ENCODE data around the gene RALGAPA2.

DNA sequence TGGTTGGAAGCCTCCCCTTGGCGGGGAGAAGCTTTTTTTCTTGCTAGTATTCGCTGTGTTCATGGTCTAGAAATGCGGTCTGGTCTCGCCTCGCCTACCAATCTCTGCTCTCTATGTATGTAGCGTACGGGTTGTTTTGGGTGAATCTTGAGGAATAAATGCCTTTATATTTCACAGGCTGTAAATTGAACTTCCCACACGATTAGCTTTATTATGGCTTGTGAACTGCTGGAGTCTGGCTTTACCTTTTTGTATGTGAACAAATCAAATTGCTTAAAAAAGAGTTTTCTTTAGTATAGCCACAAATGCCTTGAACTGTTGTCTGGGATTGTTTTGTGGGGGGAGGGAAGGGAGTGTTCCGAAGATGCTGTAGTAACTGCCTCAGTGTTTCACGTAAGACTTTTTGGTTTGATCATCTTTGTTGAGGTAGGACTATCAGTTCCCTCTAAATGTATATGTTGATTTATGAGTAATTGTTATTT is 342.3 kb downstream of the RALGAPA2 start:
- TF ChIP-seq POLR2A (IDR thresholded peaks at IDR 0.05): no peak
- TF ChIP-seq, protein P1, sequence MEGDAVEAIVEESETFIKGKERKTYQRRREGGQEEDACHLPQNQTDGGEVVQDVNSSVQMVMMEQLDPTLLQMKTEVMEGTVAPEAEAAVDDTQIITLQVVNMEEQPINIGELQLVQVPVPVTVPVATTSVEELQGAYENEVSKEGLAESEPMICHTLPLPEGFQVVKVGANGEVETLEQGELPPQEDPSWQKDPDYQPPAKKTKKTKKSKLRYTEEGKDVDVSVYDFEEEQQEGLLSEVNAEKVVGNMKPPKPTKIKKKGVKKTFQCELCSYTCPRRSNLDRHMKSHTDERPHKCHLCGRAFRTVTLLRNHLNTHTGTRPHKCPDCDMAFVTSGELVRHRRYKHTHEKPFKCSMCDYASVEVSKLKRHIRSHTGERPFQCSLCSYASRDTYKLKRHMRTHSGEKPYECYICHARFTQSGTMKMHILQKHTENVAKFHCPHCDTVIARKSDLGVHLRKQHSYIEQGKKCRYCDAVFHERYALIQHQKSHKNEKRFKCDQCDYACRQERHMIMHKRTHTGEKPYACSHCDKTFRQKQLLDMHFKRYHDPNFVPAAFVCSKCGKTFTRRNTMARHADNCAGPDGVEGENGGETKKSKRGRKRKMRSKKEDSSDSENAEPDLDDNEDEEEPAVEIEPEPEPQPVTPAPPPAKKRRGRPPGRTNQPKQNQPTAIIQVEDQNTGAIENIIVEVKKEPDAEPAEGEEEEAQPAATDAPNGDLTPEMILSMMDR (IDR thresholded peaks at IDR 0.05): no peak

Measured in thyroid gland (tissue), 4 donors.